ENCODE results near the gene PLCL1. TPM values are rescaled to one million over a fixed set of nuclear protein-coding genes. Genes with fewer than 3 reads are reported as not detected.

The PLCL1 gene
- total RNA-seq, 1 donor from 2014 or later: 1.2 TPM

DNA sequence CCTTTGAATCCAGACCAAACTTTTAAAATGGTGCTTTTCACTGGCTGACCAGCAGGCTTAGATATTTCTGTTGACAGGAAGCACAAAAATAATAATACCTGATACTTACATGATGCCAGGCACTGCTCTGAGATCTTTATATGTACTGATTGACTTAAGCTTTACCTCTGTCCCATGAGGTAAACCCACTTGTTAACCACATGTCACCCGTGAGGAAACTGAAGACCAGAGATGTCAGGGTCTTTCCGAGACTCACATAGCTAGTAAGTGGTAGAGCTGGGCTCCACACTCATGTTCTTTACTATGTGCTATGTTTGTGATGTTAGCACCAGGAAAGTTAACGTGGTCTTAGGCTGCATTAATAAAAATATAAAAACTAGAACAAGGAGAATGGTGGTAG is 297.7 kb downstream of the PLCL1 start:
- Mint-ChIP-seq H3K4me1 (ENCODE audit: unreplicated experiment) (no peaks in the 10 kb centered on the region), H3K36me3 (ENCODE audit: unreplicated experiment) (no peaks in the 10 kb centered on the region), H3K9me3 (ENCODE audit: unreplicated experiment) (no peaks in the 10 kb centered on the region), H3K27me3 (ENCODE audit: unreplicated experiment) (peaks cover 14% of the 10 kb centered on the region), H3K27ac (ENCODE audit: unreplicated experiment) (no peak overlapping the region), H3K4me3 (ENCODE audit: unreplicated experiment) (no peak overlapping the region)
- TF ChIP-seq CTCF (IDR thresholded peaks at IDR 0.05): no peak
- no peak for DNase-seq (ENCODE audit: extremely low spot score, unreplicated experiment)

DNA sequence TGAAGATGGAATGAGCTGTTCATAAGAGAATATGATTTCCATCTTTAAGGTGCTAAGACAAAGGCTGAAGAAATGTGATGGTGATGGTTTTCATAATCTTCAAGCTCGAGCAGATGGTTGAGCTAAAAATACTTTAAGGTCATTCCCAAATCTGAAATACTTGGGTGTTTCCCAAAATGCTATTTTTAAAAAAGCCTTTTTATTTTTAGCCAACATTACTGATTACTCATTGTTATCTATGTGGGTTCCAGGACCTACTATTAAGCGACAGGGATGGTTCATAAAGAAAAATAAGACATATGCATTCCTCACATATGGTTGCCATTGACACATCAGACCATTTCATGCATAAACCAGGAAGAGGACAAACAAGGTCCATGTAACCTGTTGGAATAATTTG is 298.5 kb downstream of the PLCL1 start:
- Mint-ChIP-seq H3K4me3 (ENCODE audit: unreplicated experiment) (no peak overlapping the region), H3K4me1 (ENCODE audit: unreplicated experiment) (no peaks in the 10 kb centered on the region), H3K27ac (ENCODE audit: unreplicated experiment) (no peak overlapping the region), H3K36me3 (ENCODE audit: unreplicated experiment) (no peaks in the 10 kb centered on the region), H3K9me3 (ENCODE audit: unreplicated experiment) (no peaks in the 10 kb centered on the region), H3K27me3 (ENCODE audit: unreplicated experiment) (peaks cover 9% of the 10 kb centered on the region)
- DNase-seq (ENCODE audit: extremely low spot score, unreplicated experiment): no peak
- no peak for TF ChIP-seq CTCF (IDR thresholded peaks at IDR 0.05)

DNA sequence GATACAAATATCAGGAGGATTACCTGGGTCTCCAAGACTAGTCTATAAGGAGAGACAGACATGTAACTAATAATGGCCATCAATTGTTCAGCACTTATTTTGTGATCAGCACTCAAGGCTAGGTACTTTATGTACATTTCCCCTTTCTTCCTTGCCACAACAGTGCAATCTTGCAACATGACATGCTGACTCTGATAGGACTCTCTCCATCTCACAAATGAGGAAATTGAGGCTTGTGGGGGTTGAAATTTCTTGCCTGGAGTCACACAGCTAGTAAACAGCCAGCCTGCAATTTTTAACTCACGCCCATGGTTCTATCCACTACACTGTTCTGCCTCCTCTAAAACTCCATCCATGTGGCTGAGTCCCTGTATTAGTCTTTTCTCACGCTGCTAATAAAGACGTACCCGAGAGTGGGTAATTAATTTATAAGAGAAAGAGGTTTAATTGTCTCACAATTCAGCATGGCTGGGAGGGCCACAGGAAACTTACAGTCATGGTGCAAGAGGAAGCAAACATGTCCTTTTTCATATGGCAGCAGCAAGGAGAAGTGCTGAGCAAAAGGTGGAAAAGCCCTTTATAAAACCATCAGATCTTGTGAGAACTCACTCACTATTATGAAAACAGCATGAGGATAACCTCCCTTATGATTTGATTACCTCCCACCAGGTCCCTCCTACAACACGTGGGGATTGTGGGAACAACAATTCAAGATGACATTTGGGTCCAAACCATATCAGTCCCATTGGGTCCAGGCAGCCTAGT is 302.4 kb downstream of the PLCL1 start:
- no peaks in the 10 kb centered on the region for H3K36me3 Mint-ChIP-seq (ENCODE audit: unreplicated experiment)
- H3K27me3 Mint-ChIP-seq (ENCODE audit: unreplicated experiment): peaks cover 3% of the 10 kb centered on the region
- H3K4me1 Mint-ChIP-seq (ENCODE audit: unreplicated experiment): no peaks in the 10 kb centered on the region
- no peak overlapping the region for H3K27ac Mint-ChIP-seq (ENCODE audit: unreplicated experiment)
- no peaks in the 10 kb centered on the region for H3K9me3 Mint-ChIP-seq (ENCODE audit: unreplicated experiment)
- no peak for DNase-seq (ENCODE audit: extremely low spot score, unreplicated experiment)
- no peak overlapping the region for H3K4me3 Mint-ChIP-seq (ENCODE audit: unreplicated experiment)
- no peak for TF ChIP-seq CTCF (IDR thresholded peaks at IDR 0.05)

DNA sequence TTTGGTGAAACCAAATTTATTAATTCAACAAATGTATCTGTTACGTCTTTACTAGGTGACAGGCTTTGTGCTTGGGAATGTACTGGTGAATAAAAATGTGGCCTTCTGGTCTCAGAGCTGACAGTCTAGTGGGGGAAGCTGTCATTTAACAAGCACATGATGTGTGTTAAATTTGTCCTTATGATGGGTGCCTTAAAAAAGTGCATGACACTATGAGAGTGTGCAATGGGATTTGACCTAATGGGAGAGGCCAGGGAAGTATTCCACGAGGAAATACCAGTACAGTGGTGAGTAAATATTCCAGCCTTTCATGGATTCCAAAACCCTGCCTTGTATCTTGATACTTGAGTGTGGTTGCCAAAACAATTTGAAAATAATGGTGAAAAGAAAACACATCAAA is 308.9 kb downstream of the PLCL1 start:
- no peaks in the 10 kb centered on the region for H3K4me1 Mint-ChIP-seq (ENCODE audit: unreplicated experiment)
- no peak for TF ChIP-seq CTCF (IDR thresholded peaks at IDR 0.05)
- no peak for DNase-seq (ENCODE audit: extremely low spot score, unreplicated experiment)
- H3K36me3 Mint-ChIP-seq (ENCODE audit: unreplicated experiment): no peaks in the 10 kb centered on the region
- no peaks in the 10 kb centered on the region for H3K9me3 Mint-ChIP-seq (ENCODE audit: unreplicated experiment)
- H3K27ac Mint-ChIP-seq (ENCODE audit: unreplicated experiment): no peak overlapping the region
- H3K4me3 Mint-ChIP-seq (ENCODE audit: unreplicated experiment): no peak overlapping the region
- H3K27me3 Mint-ChIP-seq (ENCODE audit: unreplicated experiment): peaks cover 11% of the 10 kb centered on the region

DNA sequence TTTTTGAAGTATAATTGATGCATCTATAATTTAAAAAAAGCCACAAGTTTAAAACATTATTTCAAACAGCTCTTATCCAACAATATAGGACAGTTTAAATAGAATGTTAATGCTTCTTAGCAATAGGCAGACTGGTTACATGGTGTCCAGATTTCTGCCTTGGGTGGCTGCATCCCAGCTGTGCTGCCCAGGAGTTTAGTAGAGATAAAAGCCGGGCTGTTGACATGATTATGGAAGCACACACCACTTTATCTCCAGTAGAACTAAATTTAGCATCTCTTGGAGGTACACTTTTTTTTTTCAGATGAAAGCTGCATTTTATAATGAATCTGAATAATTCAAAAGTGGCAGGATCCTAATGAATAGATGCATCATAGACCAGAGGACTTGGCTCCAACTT is 309.7 kb downstream of the PLCL1 start:
- Mint-ChIP-seq H3K27me3 (ENCODE audit: unreplicated experiment) (peaks cover 11% of the 10 kb centered on the region), H3K4me3 (ENCODE audit: unreplicated experiment) (no peak overlapping the region), H3K27ac (ENCODE audit: unreplicated experiment) (no peak overlapping the region), H3K36me3 (ENCODE audit: unreplicated experiment) (no peaks in the 10 kb centered on the region), H3K4me1 (ENCODE audit: unreplicated experiment) (no peaks in the 10 kb centered on the region), H3K9me3 (ENCODE audit: unreplicated experiment) (no peaks in the 10 kb centered on the region)
- no peak for TF ChIP-seq CTCF (IDR thresholded peaks at IDR 0.05)
- no peak for DNase-seq (ENCODE audit: extremely low spot score, unreplicated experiment)
